Transverse colon (tissue), 4 donors: ENCODE results near the gene CPNE8. TPM values are rescaled to one million over a fixed set of nuclear protein-coding genes. Genes with fewer than 3 reads are reported as not detected.
A peak's percentile ranks its signal among the peaks of the same experiment; 100 is the strongest.

Source experiments
- DNase-seq: peaks from one replicate; pipeline ENCODE4 v3.0.0-alpha.2; 2019
- H3K27ac ChIP-seq, 4 donors: fragments of 200-600 bp; sonication (generic); 2 replicates each; pipeline ENCODE4 v1.5.1; 2016 to 2018; ENCODE audit warnings: inconsistent platforms in 4 of 4
- H3K27me3 ChIP-seq: fragments of 200-600 bp; sonication (generic); 2 replicates; pipeline ENCODE4 v1.5.1; 2017; ENCODE audit warnings: inconsistent platforms
- H3K36me3 ChIP-seq, 4 donors: fragments of 200-600 bp; sonication (generic); 2 replicates each; pipeline ENCODE4 v1.5.1; 2017 to 2019; ENCODE audit warnings: inconsistent platforms in 4 of 4
- H3K4me1 ChIP-seq, 4 donors: fragments of 200-600 bp; sonication (generic); 2 replicates each; pipeline ENCODE4 v1.5.1; 2017 to 2020; ENCODE audit warnings: inconsistent platforms in 4 of 4
- H3K4me3 ChIP-seq, 4 donors: fragments of 200-600 bp; sonication (generic); 1 replicate in 1 of 4; 2 replicates in 3 of 4; pipeline versions ENCODE4 v1.5.1 to v1.6.1; 2017 to 2019; ENCODE audit warnings: inconsistent platforms in 4 of 4
- H3K9me3 ChIP-seq, 2 donors: fragments of 200-600 bp; sonication (generic); 2 replicates each; pipeline ENCODE4 v1.5.1; 2017 to 2019; ENCODE audit warnings: inconsistent platforms in 2 of 2
- CTCF ChIP-seq, 5 experiments: fragments of 200-600 bp in 3 of 5; fragments of 450-650 bp in 2 of 5; sonication (generic) in 3 of 5; IDR thresholded peaks; 1 replicate in 2 of 5; 2 replicates in 3 of 5; pipeline ENCODE4 v1.5.1; 2016 to 2017; ENCODE audit warnings: antibody characterized with exemption in 5 of 5, inconsistent platforms in 3 of 5, mild to moderate bottlenecking in 2 of 5, moderate library complexity in 1 of 5
- EP300 ChIP-seq: sonication (generic); formaldehyde crosslinking; IDR thresholded peaks from one replicate; pipeline ENCODE4 v1.6.1; 2017; ENCODE audit warnings: antibody characterized with exemption, low read depth
- POLR2A ChIP-seq: fragments of 450-650 bp; IDR thresholded peaks from one replicate; pipeline ENCODE4 v1.6.1; 2016; ENCODE audit warnings: antibody characterized with exemption, mild to moderate bottlenecking, moderate library complexity
- POLR2AphosphoS5 ChIP-seq, 3 donors: sonication (generic); formaldehyde crosslinking; IDR thresholded peaks; one replicate each; pipeline ENCODE4 v1.6.1; 2016; ENCODE audit warnings: antibody characterized with exemption in 3 of 3
- WGBS, 2 donors: methylation state at CpG; one replicate each; pipeline ENCODE4 v1.1.5; 2018; ENCODE audit warnings: low coverage in 1 of 2; 5-methylcytosine and 5-hydroxymethylcytosine counted together
- in situ Hi-C, 4 donors: fragments of 200-750 bp; cut with MboI; loops; one replicate each; pipeline versions ENCODE4 v1.15.0 to v1.15.1; 2017; ENCODE audit warnings: low sequenced_read_pairs in 3 of 4, low pct_ligation_motif_present in 1 of 4, low pct_unique_long_range_greater_than_20kb in 1 of 4
- intact Hi-C: fragments of 100-400 bp; cut with DNase I; formaldehyde crosslinking; loops from one replicate; pipeline ENCODE4 v1.15.1; 2023; ENCODE audit warnings: low total_unique reads
- total RNA-seq, 4 donors: library from RNA; depleted of rRNA; stranded (reverse); fragments of >200 nt; gene quantifications; one replicate each; pipeline ENCODE4 v1.1.0, GENCODE V29; 2016

CPNE8 gene
- total RNA-seq, 4 donors from 2014 or later, result 5.4 to 33.3 (median 24.8) TPM

- in situ Hi-C loops, result loop anchor here in 3 of 4 donors (10.0 to 25.0 kb wide), 6 partner anchors 218 to 593 kb away; partner anchors contain the start of gene ALG10B (in 1 of the 3)
- H3K36me3 ChIP-seq, result no peaks in the 10 kb centered on the region
- WGBS, 2 donors, result 20 to 23% methylated on average over 4 to 48 of the region's 49 CpGs
- peak; percentile 88 for DNase-seq
- peak overlapping the region; percentile 52 to 69 (median 60) for H3K4me3 ChIP-seq
- H3K4me1 ChIP-seq, result peaks cover 0 to 19% (median 8%) of the 10 kb centered on the region in 4 donors
- H3K9me3 ChIP-seq, result no peaks in the 10 kb centered on the region
- peak overlapping the region; percentile 83 to 95 (median 90) for H3K27ac ChIP-seq
- no peaks in the 10 kb centered on the region for H3K27me3 ChIP-seq
- intact Hi-C loops, result no loop called here
- TF ChIP-seq POLR2AphosphoS5 (IDR thresholded peaks at IDR 0.05) (peak; percentile 59 to 65 (median 62)), EP300 (peak; percentile 70), POLR2A (no peak), CTCF (IDR thresholded peaks at IDR 0.05) (no peak)
Observed at GRCh38 chr12:38904537-38905479, 583 bp downstream of the CPNE8 start.

GRCh38 chr12:38903596-38903995 is 1.8 kb downstream of the CPNE8 start:
- intact Hi-C loops, result no loop called here
- Histone ChIP-seq H3K36me3 (no peaks in the 10 kb centered on the region), H3K27me3 (no peaks in the 10 kb centered on the region), H3K27ac (peak overlapping the region; percentile 83 to 95 (median 90)), H3K4me1 (peaks cover 0 to 23% (median 8%) of the 10 kb centered on the region in 4 donors), H3K4me3 (peak overlapping the region in 1 of 4 donors; percentile 64), H3K9me3 (no peaks in the 10 kb centered on the region)
- TF ChIP-seq POLR2AphosphoS5 (IDR thresholded peaks at IDR 0.05) (no peak), POLR2A (no peak), EP300 (no peak), CTCF (IDR thresholded peaks at IDR 0.05) (no peak)
- DNase-seq, result no peak
- in situ Hi-C loops, result loop anchor here in 3 of 4 donors (10.0 to 25.0 kb wide), 6 partner anchors 216 to 591 kb away; partner anchors contain the start of gene ALG10B (in 1 of the 3)
- WGBS, 2 donors, result 52 to 60% methylated on average over 2 to 3 of the region's 3 CpGs

DNA sequence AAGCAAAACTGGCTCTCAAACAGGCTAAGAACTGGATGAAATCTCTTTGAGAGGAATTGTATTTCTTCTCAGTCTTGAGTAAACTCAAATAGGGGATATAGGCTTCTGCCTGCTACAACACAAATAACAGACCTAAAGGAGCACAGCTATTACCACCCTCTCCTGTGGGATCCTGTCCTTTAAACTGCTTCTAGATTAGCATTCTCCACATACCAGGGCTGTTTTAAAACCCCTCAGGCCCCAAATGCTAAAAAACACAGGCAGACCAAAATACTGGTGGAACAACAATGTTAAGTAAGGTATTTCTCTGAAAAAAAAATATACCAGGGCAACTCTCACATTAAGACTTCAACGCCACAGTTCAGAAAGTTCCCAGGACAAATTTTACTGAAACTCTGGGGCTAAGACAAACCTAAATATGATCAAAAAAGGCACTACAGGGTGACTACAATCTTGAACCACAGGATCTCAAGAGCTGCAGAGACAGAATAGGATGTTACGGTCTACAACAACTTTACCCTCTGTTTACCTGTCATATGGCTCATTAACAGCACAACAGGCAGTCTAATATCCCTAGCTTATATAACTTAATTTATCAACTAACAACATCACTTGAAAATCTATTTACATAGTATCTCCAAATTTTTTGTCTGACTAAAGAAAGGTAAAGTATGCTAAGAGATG is 7.2 kb downstream of the CPNE8 start:
- TF ChIP-seq POLR2AphosphoS5 (IDR thresholded peaks at IDR 0.05) (no peak), CTCF (IDR thresholded peaks at IDR 0.05) (no peak), POLR2A (no peak), EP300 (no peak)
- no peaks in the 10 kb centered on the region for H3K27me3 ChIP-seq
- intact Hi-C loops, result no loop called here
- H3K4me3 ChIP-seq, result no peak overlapping the region
- no peak overlapping the region for H3K27ac ChIP-seq
- in situ Hi-C loops, result no loop called here
- no peak for DNase-seq
- WGBS, 2 donors, result 89 to 100% methylated on average over 2 of the region's 2 CpGs
- H3K4me1 ChIP-seq, result peaks cover 0 to 32% (median 3%) of the 10 kb centered on the region in 4 donors
- no peaks in the 10 kb centered on the region for H3K9me3 ChIP-seq
- H3K36me3 ChIP-seq, result no peaks in the 10 kb centered on the region

GRCh38 chr12:38895446-38895845 is 9.9 kb downstream of the CPNE8 start:
- H3K27me3 ChIP-seq, result no peaks in the 10 kb centered on the region
- no peak for DNase-seq
- TF ChIP-seq CTCF (IDR thresholded peaks at IDR 0.05) (no peak), POLR2A (no peak), EP300 (no peak), POLR2AphosphoS5 (IDR thresholded peaks at IDR 0.05) (no peak)
- no peaks in the 10 kb centered on the region for H3K36me3 ChIP-seq
- no peak overlapping the region for H3K4me3 ChIP-seq
- intact Hi-C loops, result no loop called here
- H3K9me3 ChIP-seq, result no peaks in the 10 kb centered on the region
- in situ Hi-C loops, result no loop called here
- H3K27ac ChIP-seq, result no peak overlapping the region
- H3K4me1 ChIP-seq, result peaks cover 0 to 57% (median 17%) of the 10 kb centered on the region in 4 donors
- WGBS, 2 donors, result 82 to 96% methylated on average over 1 of the region's 1 CpG
